DMS53 treated with DMSO at 0.1 percent for 48 hours (cell line): Measurements from ENCODE around the gene DPF1.
"Not testable (repeated sequence)": the region's sequence is repeated elsewhere in the genome, so short reads cannot be mapped to it uniquely, and the experiment has no call there.

Experiments
- DNase-seq: peaks from one replicate; lab custom pipeline; 2025; ENCODE audit not compliant: unreplicated experiment; lab: John Stamatoyannopoulos, UW

Gene DPF1

GRCh38 chr19:38250821-38251563, 27.0 kb upstream of the DPF1 start:
- peak; percentile 82 for DNase-seq

GRCh38 chr19:38250428-38250820, 26.4 kb upstream of the DPF1 start:
- DNase-seq = no peak

GRCh38 chr19:38248421-38248820, 24.4 kb upstream of the DPF1 start:
- no peak for DNase-seq

- DNase-seq = no peak
Measured at GRCh38 chr19:38247734-38248268, 23.8 kb upstream of the DPF1 start.

GRCh38 chr19:38247126-38247525, 23.1 kb upstream of the DPF1 start:
- DNase-seq = no peak

- no peak for DNase-seq
Measured at GRCh38 chr19:38245826-38246498, 21.9 kb upstream of the DPF1 start.

GRCh38 chr19:38243279-38243673, 19.3 kb upstream of the DPF1 start:
- no peak for DNase-seq

- no peak for DNase-seq
Measured at GRCh38 chr19:38239816-38240215, 15.8 kb upstream of the DPF1 start.

GRCh38 chr19:38234615-38235014, 10.6 kb upstream of the DPF1 start:
- DNase-seq = no peak

- DNase-seq = peak; percentile 84
Measured at GRCh38 chr19:38233740-38234251, 9.8 kb upstream of the DPF1 start.

- no peak for DNase-seq
Measured at GRCh38 chr19:38231918-38232317, 7.9 kb upstream of the DPF1 start.

- not testable (repeated sequence) for DNase-seq
Measured at GRCh38 chr19:38230506-38231133, 6.6 kb upstream of the DPF1 start.

- DNase-seq = peak; percentile 79
Measured at GRCh38 chr19:38229585-38230073, 5.6 kb upstream of the DPF1 start.

GRCh38 chr19:38228491-38229439, 4.7 kb upstream of the DPF1 start:
- DNase-seq = no peak

GRCh38 chr19:38228005-38228377, 4.0 kb upstream of the DPF1 start:
- no peak for DNase-seq

GRCh38 chr19:38227287-38228004, 3.4 kb upstream of the DPF1 start:
- no peak for DNase-seq

GRCh38 chr19:38224863-38225218, 819 bp upstream of the DPF1 start:
- DNase-seq = not testable (repeated sequence)

GRCh38 chr19:38223617-38224013, 407 bp downstream of the DPF1 start:
- no peak for DNase-seq

- no peak for DNase-seq
Measured at GRCh38 chr19:38223119-38223523, 901 bp downstream of the DPF1 start.
